Measurements from ENCODE around the gene UQCR10.

UQCR10 gene

DNA sequence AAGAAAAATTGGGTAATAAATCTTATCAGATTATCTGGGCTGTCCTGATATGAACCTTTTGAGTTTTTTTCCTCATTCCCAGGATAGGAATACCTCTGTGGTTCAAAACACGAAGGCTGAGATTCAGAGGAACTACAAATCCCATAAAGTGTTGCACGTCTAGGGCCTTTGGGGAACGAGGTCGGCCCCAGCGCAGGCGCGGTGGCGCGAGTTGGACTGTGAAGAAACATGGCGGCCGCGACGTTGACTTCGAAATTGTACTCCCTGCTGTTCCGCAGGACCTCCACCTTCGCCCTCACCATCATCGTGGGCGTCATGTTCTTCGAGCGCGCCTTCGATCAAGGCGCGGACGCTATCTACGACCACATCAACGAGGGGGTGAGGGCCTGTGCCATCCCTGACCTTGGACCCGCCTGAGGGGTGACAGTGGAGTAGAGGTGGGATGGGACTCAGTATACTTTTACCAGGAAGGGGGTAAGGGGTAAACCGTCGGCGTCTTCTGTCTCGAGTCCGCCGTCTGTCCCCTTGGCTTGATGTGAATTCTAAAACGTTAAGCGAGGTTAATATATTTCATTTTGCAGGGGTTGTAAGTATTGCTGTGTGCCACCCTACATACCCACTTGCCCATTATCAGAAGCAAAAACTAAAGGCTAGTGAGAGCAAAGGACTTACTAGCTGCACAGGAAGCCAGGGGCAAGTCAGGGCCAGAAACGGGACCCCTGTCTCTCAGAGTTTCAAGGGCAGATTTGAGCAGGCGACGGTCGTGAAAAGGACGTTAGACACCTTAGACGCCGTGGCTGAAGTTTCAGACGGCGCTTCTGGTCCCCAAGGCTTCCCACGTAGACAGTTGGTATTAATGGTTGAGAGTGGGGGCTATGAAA is at the start of gene UQCR10:
TSS of gene UQCR10 (plus strand) at position 199 of the 881 bp plus-strand sequence. CDS start at position 229, 30 bp downstream.
- Histone ChIP-seq H3K27ac (ENCODE audit: low read length) (peak within 1 kb of the TSS; percentile 60), H4K20me1 (ENCODE audit: insufficient read depth, low read length) (no peaks in the 10 kb centered on the region), H3K4me3 (ENCODE audit: low read length) (peak within 1 kb of the TSS; percentile 91), H3K36me3 (replicated peaks; ENCODE audit: low read depth, low read length) (peaks cover 18% of the 10 kb centered on the region), H3K79me2 (ENCODE audit: low read length) (peaks cover 32% of the 10 kb centered on the region), H3K4me2 (ENCODE audit: low read length) (peak within 1 kb of the TSS; percentile 94), H3K9ac (ENCODE audit: low read length) (peak within 1 kb of the TSS; percentile 96), H3K27me3 (ENCODE audit: low read depth, low read length) (no peaks in the 10 kb centered on the region), H3K4me1 (ENCODE audit: low read length) (peaks cover 12% of the 10 kb centered on the region; the same call in 1 of the 2 replicates), H3K9me3 (ENCODE audit: insufficient read depth, low read length) (no peaks in the 10 kb centered on the region), H2AFZ (ENCODE audit: low read depth, low read length) (peak within 1 kb of the TSS; percentile 95)
- TF ChIP-seq, protein P1, sequence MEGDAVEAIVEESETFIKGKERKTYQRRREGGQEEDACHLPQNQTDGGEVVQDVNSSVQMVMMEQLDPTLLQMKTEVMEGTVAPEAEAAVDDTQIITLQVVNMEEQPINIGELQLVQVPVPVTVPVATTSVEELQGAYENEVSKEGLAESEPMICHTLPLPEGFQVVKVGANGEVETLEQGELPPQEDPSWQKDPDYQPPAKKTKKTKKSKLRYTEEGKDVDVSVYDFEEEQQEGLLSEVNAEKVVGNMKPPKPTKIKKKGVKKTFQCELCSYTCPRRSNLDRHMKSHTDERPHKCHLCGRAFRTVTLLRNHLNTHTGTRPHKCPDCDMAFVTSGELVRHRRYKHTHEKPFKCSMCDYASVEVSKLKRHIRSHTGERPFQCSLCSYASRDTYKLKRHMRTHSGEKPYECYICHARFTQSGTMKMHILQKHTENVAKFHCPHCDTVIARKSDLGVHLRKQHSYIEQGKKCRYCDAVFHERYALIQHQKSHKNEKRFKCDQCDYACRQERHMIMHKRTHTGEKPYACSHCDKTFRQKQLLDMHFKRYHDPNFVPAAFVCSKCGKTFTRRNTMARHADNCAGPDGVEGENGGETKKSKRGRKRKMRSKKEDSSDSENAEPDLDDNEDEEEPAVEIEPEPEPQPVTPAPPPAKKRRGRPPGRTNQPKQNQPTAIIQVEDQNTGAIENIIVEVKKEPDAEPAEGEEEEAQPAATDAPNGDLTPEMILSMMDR (IDR thresholded peaks at IDR 0.05; ENCODE audit: low read depth, low read length), result no peak
- no peak for TF ChIP-seq EZH2phosphoT487 (IDR thresholded peaks at IDR 0.05; ENCODE audit: low read depth)

DNA sequence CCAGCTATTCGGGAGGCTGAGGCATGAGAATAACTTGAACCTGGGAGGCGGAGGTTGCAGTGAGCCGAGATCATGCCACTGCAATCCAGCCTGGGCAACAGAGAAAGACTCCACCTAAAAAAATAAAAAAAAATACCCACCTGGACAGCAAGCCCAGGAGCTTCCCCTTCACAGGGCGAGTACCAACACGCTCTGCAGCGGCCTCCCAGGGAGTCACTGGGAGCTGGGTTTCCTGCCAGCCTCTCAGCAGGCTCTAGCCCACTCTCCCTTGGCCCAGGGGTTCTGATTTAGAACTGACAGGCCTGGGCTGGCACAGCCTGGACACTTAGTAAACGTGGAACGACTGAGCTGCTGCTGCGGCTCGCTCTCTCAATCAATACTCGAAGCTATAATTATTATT is 49.4 kb upstream of the UQCR10 start:
- Histone ChIP-seq H3K4me1 (ENCODE audit: low read length) (no peaks in the 10 kb centered on the region), H3K4me2 (ENCODE audit: low read length) (no peak overlapping the region), H3K9me3 (ENCODE audit: insufficient read depth, low read length) (no peaks in the 10 kb centered on the region), H2AFZ (ENCODE audit: low read depth, low read length) (no peak overlapping the region), H3K4me3 (ENCODE audit: low read length) (no peak overlapping the region), H3K27me3 (ENCODE audit: low read depth, low read length) (0 out of 2 replicates have a peak, but pooled peaks cover 6% of the 10 kb centered on the region), H3K36me3 (replicated peaks; ENCODE audit: low read depth, low read length) (no peaks in the 10 kb centered on the region), H4K20me1 (ENCODE audit: insufficient read depth, low read length) (peaks cover 17% of the 10 kb centered on the region; the same call in 1 of the 2 replicates), H3K79me2 (ENCODE audit: low read length) (no peaks in the 10 kb centered on the region), H3K9ac (ENCODE audit: low read length) (no peak overlapping the region), H3K27ac (ENCODE audit: low read length) (no peak overlapping the region)
- TF ChIP-seq, protein P1 (IDR thresholded peaks at IDR 0.05; ENCODE audit: low read depth, low read length), result no peak
- no peak for TF ChIP-seq EZH2phosphoT487 (IDR thresholded peaks at IDR 0.05; ENCODE audit: low read depth)

DNA sequence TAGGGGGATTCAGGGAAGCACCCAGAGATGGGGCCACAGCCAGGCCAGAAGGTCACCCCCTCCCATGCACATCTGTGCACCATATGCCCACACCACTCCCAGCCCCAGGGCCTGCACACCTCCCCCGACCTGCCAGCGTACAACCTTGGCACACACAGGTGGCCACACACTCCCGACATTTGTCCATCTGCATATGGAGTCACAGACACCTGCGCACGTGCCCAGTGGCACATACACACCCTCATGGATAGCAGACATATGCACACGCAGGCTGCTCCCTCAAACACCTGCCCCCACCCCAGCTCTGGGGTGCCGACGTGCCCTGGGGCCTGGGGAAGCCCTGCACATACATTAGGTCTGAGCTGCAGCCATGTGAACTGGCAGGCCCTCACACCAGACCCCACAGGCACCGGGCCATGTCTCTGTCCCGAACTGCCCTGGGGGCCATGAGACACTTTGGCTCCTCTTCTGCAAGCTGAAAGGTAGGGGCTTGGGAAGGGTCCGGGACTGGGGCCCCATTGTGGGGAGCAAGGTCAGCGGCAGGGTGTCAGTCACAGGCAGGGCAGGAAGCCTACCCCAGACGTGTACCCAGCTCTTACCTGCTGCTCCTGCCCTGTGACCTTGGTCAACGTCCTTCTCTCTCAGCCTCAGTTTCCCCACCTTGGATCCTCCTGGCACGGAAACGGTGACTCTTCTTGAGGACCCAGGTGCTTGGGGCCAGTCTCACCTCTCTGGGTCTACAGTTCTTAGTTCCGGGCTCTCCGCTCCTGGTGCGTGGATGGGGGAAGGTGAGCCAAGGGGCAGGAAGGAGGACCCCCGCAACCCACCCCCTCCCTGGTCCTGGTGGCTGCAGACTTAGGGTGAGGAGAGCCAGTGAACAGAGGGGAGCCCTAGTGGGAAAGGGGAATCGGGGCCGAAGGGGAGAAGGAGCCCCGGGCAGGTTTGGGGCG is 47.9 kb upstream of the UQCR10 start:
- Histone ChIP-seq H3K4me1 (ENCODE audit: low read length) (no peaks in the 10 kb centered on the region), H3K4me2 (ENCODE audit: low read length) (no peak overlapping the region), H3K27me3 (ENCODE audit: low read depth, low read length) (no peaks in the 10 kb centered on the region), H2AFZ (ENCODE audit: low read depth, low read length) (no peak overlapping the region), H3K9me3 (ENCODE audit: insufficient read depth, low read length) (no peaks in the 10 kb centered on the region), H3K9ac (ENCODE audit: low read length) (no peak overlapping the region), H4K20me1 (ENCODE audit: insufficient read depth, low read length) (peaks cover 14% of the 10 kb centered on the region; the same call in 1 of the 2 replicates), H3K36me3 (replicated peaks; ENCODE audit: low read depth, low read length) (no peaks in the 10 kb centered on the region), H3K27ac (ENCODE audit: low read length) (no peak overlapping the region), H3K4me3 (ENCODE audit: low read length) (no peak overlapping the region), H3K79me2 (ENCODE audit: low read length) (no peaks in the 10 kb centered on the region)
- TF ChIP-seq EZH2phosphoT487 (IDR thresholded peaks at IDR 0.05; ENCODE audit: low read depth), result no peak
- TF ChIP-seq, protein P1 (IDR thresholded peaks at IDR 0.05; ENCODE audit: low read depth, low read length), result no peak
